HG03439 (cell line): ENCODE measurements around the gene SPRR1A.
"Not testable (repeated sequence)": the region's sequence is repeated elsewhere in the genome, so short reads cannot be mapped to it uniquely, and the experiment has no call there.

Source experiments
- ATAC-seq: cut with Tn5 transposase; IDR thresholded peaks from one replicate; pipeline ENCODE4 v1.9.1; 2021; ENCODE audit warnings: mild to moderate bottlenecking, moderate library complexity; ENCODE audit not compliant: unreplicated experiment

The SPRR1A gene

DNA sequence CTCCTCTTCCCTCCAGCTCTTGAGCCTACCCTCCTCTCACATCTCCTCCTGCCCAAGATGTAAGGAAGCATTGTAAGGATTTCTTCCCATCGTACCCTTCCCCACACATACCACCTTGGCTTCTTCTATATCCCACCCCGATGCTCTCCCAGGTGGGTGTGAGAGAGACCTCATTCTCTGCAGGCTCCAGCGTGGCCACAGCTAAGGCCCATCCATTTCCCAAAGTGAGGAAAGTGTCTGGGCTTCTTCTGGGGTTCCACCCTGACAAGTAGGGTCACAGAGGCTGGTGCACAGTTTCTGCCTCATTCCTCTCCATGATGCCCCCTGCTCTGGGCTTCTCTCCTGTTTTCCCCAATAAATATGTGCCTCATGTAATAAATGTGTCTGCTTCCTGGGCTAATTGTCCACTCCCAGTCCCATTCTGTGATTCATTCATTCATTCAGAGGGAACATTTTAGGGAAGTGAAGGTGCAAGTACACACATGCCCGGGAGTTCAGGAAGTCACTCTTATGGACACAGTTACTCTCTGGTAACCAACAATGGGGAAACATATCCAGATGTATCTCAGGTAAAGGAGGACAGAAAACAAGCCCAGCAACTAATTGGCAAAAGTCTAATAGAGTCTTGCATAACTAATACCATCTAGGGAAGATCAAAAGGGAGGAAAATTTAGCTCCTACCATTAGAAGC lies 11.5 kb upstream of the SPRR1A start:
- ATAC-seq, result no peak

GRCh38 chr1:152976688-152977087 lies 7.2 kb upstream of the SPRR1A start:
- no peak for ATAC-seq

DNA sequence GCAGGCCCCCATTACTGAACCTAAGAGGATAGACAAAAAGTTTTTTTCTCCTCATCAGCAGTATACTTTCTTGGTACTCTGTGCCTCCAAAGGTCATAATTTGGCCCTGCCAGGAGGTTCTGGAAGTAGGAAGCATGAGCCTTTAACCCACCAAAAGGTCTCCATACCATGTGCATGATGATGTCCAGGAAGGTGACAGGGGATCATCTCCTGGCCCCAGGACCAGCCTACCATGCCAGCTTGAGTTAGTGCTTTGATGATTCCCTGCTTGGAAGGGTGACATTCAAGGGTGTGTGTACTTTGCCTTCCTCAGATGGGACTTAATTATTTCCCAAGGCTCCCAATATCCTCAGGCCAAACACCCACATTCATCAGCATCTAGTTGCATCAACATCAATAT lies 6.3 kb upstream of the SPRR1A start:
- ATAC-seq, result no peak

GRCh38 chr1:152980676-152981075 lies 3.2 kb upstream of the SPRR1A start:
- ATAC-seq, result no peak

DNA sequence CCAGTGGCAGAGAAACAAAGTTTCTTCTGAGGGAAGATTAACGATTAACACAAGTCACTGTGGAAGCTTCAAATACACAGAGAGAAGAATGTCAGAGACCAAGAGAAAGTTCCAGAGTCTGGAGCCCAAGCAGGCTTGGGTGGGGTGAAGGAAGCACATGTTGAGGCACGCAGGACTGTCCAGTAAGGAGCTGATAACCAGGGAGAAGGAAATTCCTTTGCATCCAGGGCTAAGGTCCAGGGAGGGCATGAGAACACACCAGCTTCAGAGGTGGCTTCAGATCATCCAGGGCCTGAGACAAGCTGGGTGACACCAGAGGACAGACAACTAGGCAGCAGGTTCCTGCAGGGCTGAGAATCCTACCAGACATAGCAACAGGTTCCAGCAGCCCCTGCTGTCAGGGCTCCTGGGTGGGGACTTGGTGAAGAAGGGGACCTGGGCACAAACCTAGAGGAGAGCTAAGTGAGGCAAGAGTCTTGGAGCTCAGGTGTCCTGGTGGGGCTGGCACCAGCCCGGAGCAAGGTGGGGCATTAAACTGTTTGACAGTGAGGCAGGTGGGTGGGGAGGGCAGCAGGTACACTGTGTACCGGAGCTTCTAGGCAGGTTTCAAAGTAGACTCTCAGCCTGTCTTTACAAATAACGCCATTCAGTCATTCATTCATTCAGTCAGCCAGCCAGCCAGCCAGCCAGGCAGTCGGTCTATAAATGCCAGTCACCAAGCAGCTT lies 2.6 kb upstream of the SPRR1A start:
- no peak for ATAC-seq

DNA sequence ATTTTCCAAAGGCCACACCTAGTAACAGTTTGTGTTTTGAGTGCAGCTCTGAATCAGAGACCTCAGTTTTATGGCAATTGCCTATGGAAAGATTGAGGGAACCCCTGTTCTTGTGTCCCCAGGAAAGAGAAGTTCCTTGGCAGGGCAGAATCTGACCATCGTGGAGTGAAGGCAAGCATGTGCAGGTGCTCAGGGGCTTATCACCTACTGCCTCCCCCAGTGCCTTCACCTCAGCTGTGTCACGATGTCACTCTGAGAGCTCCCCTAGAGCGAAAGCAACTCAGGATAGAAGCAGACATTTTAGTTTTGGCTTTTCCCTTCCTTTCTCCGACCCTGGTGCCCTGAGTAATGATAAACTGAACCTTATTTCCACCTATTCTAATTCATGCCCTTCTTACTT lies 1.8 kb upstream of the SPRR1A start:
- ATAC-seq, result no peak

GRCh38 chr1:152983234-152983633 lies 647 bp upstream of the SPRR1A start:
- ATAC-seq, result no peak

DNA sequence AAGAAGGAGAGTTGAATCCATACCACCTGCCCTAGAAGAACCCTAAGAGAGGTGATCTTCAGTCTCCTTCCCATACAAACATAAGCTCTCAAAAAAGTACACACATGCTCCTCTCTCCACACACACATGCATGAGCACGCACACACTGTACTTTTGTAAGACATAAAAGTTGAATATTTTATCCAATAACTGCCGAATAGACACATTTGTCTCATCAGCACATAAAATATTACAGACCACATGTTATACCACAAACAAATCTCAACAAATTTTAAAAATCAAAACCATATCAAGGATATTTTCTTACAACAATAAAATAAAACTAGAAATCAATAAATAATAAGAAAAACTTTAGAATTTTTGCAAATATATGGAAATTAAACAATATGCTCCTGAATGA lies 2.7 kb downstream of the SPRR1A start:
- ATAC-seq, result no peak

DNA sequence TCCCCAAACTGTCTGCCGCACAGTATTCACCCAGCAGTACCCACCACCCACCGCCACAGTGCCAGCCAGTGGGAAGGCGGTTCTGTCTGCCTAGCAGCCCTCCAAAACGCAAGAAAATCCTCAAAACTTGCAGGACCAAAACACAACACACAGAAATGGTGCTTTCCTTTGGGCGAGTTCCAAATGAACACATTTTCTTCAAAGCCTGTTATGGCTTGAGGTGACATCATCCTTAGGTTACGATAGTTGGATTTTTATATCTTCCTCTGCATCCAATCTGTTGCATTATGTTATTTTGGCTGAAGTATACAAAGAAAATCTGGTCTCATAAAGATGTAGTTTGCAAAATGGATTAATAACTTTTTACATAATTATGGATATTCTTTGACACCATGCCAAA lies 9.3 kb downstream of the SPRR1A start:
- no peak for ATAC-seq

GRCh38 chr1:152995842-152996241 lies 12.0 kb downstream of the SPRR1A start:
- no peak for ATAC-seq

GRCh38 chr1:152996633-152997400 lies 12.9 kb downstream of the SPRR1A start:
- no peak for ATAC-seq

GRCh38 chr1:152997901-152998300 lies 14.0 kb downstream of the SPRR1A start:
- ATAC-seq, result no peak

GRCh38 chr1:152998476-152998875 lies 14.6 kb downstream of the SPRR1A start:
- no peak for ATAC-seq

GRCh38 chr1:152999818-153000217 lies 15.9 kb downstream of the SPRR1A start:
- no peak for ATAC-seq

DNA sequence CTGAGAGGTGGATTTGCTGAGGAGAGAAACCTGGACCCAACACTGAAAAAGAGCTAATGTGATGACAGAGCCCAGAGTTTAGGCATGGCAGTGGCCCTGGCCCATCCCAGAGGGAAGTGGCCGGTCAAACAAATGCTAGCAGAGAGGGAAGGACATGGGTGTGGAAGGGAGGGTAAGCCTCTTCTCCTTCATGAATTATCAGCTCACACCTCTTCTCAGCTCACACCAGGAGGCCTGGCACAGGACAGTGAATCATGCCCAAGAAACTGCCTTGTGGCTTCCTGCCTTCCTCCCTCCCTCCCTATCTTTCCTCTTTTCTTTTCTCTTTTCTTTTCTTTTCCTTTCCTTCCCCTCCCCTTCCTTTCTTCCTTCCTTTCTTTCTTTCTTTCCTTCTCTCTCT lies 16.4 kb downstream of the SPRR1A start:
- no peak for ATAC-seq

- no peak for ATAC-seq
Measured at GRCh38 chr1:153001382-153001781, 17.5 kb downstream of the SPRR1A start, which contains the start of gene SPRR3. Gene SPRR3, plus strand, starts transcription at chr1:153001749. Its CDS starts 1,272 bp downstream, at chr1:153003021.

DNA sequence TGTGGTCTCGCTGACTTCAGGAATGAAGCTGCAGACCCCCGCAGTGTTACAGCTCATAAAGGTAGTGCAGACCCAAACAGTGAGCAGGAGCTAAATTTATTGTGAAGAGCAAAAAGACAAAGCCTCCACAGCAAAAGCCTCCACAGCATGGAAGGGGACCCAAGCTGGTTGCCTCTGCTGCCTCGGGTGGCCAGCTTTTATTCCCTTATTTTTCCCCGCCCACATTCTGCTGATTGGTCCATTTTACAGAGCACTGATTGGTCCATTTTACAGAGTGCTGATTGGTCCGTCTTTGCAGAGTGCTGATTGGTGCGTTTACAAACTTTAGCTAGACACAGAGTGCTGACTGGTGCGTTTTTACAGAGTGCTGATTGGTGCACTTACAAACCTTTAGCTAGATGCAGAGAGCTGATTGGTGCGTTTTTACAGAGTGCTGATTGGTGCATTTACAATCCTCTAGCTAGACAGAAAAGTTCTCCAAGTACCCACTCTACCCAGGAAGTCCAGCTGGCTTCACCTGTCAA lies 27.4 kb downstream of the SPRR1A start:
- ATAC-seq, result not testable (repeated sequence)

GRCh38 chr1:153021829-153022228 lies 37.9 kb downstream of the SPRR1A start:
- not testable (repeated sequence) for ATAC-seq

DNA sequence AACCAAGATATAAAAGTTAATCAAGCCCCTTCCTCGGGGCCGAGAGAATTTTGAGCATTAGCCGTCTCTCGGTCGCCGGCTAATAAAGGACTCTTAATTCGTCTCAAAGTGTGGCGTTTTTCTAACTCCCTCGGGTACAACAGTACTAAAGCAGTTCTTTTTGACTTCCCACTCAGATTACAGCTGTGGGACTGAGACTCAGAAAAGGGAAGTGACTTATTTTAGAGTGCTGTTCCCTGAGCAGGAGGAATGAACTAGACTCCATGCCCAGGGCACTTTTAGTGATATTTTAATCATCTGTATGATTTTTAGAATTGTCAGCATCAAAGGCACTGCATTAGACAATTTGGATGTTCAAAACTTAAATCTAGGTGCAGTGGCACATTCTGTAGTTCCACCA lies 38.5 kb downstream of the SPRR1A start:
- ATAC-seq, result not testable (repeated sequence)

- no peak for ATAC-seq
Measured at GRCh38 chr1:153023109-153023508, 39.2 kb downstream of the SPRR1A start.

DNA sequence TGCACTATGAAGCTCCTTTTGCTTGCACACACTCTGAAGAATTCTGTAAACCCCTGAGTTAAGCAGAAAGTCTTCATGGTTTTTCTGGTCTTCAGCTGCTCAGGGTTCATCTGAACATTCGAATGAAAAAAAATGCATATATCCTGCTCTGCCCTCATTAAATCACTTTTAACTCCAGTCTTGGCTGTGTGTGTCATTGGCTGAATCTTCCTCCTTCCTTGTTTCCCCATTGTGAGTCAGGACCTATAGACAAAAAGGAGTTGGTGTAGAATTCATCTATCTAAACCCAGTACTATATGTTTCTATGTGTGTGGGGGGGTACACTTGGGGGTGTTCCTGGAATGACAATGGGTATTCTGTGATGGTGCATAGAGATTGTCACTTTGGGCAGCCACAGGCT lies 40.5 kb downstream of the SPRR1A start:
- no peak for ATAC-seq
